ENCODE data around the gene ELFN1. TPM values are rescaled to one million over a fixed set of nuclear protein-coding genes. Genes with fewer than 3 reads are reported as not detected.
"Not testable (repeated sequence)": the region's sequence is repeated elsewhere in the genome, so short reads cannot be mapped to it uniquely, and the experiment has no call there.

Gene ELFN1
- polyA plus RNA-seq, 1 of the 3 experiments (the other 2 are of a cell fraction) = 0.05 TPM

- CTCF ChIA-PET = interaction anchor here (0.9 to 1.7 kb wide), 2 partner anchors 48 to 100 kb away, joined by 3 to 4 read pairs; no protein-coding TSS in a partner anchor
- H4K20me1 ChIP-seq (ENCODE audit: insufficient read depth); H3K4me2 ChIP-seq; H3K27ac ChIP-seq (ENCODE audit: low read depth in 2 of 2, low read length in 1 of 2); H3K27me3 ChIP-seq (ENCODE audit: insufficient read depth); H3K9me3 ChIP-seq; H2AFZ ChIP-seq (ENCODE audit: low read depth); POLR2A ChIA-PET; H3K4me3 ChIP-seq (ENCODE audit: low read depth in 2 of 2, low read length in 1 of 2); H3F3A ChIP-seq (replicated peaks; ENCODE audit: insufficient read depth); H3K9me2 ChIP-seq; H3K4me1 ChIP-seq (ENCODE audit: control insufficient read depth in 1 of 2, insufficient read depth in 2 of 2, low read depth in 1 of 2, low read length in 1 of 2); H3K36me3 ChIP-seq (replicated peaks in 1 of 2; ENCODE audit: control insufficient read depth in 1 of 2, insufficient read depth in 2 of 2, low read length in 1 of 2); H3K9ac ChIP-seq; H3K79me2 ChIP-seq (ENCODE audit: insufficient read depth); DNase-seq: not testable (repeated sequence)
- 72% methylated on average over 11 of the region's 15 CpGs for WGBS (ENCODE audit: low lambda C conversion rate)
These were observed 93.8 kb downstream of the ELFN1 start for GRCh38 chr7:1763911-1764310.

GRCh38 chr7:1765336-1765735 is 95.3 kb downstream of the ELFN1 start:
- ChIA-PET CTCF (interaction anchor here (1.0 to 1.7 kb wide), 2 partner anchors 48 to 101 kb away, joined by 3 to 4 read pairs; no protein-coding TSS in a partner anchor), POLR2A (no interaction called here)

More at GRCh38 chr7:1765336-1765735, 95.3 kb downstream of the ELFN1 start:
- H3K4me2 ChIP-seq = no peak overlapping the region
- no peaks in the 10 kb centered on the region for H3K27me3 ChIP-seq (ENCODE audit: insufficient read depth)
- 68% methylated on average over 13 of the region's 13 CpGs for WGBS (ENCODE audit: low lambda C conversion rate)
- no peak for DNase-seq
- no peaks in the 10 kb centered on the region for H3K9me2 ChIP-seq
- no peak overlapping the region for H2AFZ ChIP-seq (ENCODE audit: low read depth)
- no peak overlapping the region for H3K4me3 ChIP-seq (ENCODE audit: low read depth in 2 of 2, low read length in 1 of 2)
- no peaks in the 10 kb centered on the region for H4K20me1 ChIP-seq (ENCODE audit: insufficient read depth)
- H3K36me3 ChIP-seq (replicated peaks in 1 of 2; ENCODE audit: control insufficient read depth in 1 of 2, insufficient read depth in 2 of 2, low read length in 1 of 2) = no peaks in the 10 kb centered on the region
- TF ChIP-seq GATA2 (CRISPR knock-in tag; IDR thresholded peaks at IDR 0.05) (no peak), POLR2AphosphoS5 (IDR thresholded peaks at IDR 0.05; ENCODE audit: low read depth, low read length) (no peak), MEF2A (IDR thresholded peaks at IDR 0.05; ENCODE audit: borderline replicate concordance, low read depth) (no peak), MXI1 (IDR thresholded peaks at IDR 0.05; ENCODE audit: low read depth, low read length) (no peak), FOXM1 (IDR thresholded peaks at IDR 0.05; ENCODE audit: low read depth) (no peak), FOXJ3 (CRISPR knock-in tag; IDR thresholded peaks at IDR 0.05) (no peak), TCF12 (IDR thresholded peaks at IDR 0.05) (no peak), REST (IDR thresholded peaks at IDR 0.05; ENCODE audit: low read depth, low read length) (no peak), RFX5 (IDR thresholded peaks at IDR 0.05; ENCODE audit: low read length) (no peak), RCOR1 (IDR thresholded peaks at IDR 0.05; ENCODE audit: low read length) (no peak), MAX (IDR thresholded peaks at IDR 0.05; ENCODE audit: low read depth) (no peak), IRF3 (IDR thresholded peaks at IDR 0.05; ENCODE audit: low read depth, low read length) (no peak), EZH2phosphoT487 (IDR thresholded peaks at IDR 0.05; ENCODE audit: borderline replicate concordance, low read depth) (no peak), TAF1 (IDR thresholded peaks at IDR 0.05; ENCODE audit: borderline replicate concordance, low read depth, low read length) (no peak), FOSL2 (IDR thresholded peaks at IDR 0.05; ENCODE audit: borderline replicate concordance, low read depth) (no peak), RXRA (IDR thresholded peaks at IDR 0.05; ENCODE audit: borderline replicate concordance, low read depth) (no peak), YY1 (IDR thresholded peaks at IDR 0.05; ENCODE audit: low read depth) (no peak), USF1 (IDR thresholded peaks at IDR 0.05; ENCODE audit: borderline replicate concordance, low read depth) (no peak), TEAD4 (IDR thresholded peaks at IDR 0.05; ENCODE audit: borderline replicate concordance, insufficient read depth) (no peak)
- no peak overlapping the region for H3K9ac ChIP-seq
- no peaks in the 10 kb centered on the region for H3K79me2 ChIP-seq (ENCODE audit: insufficient read depth)
- no peak overlapping the region for H3K27ac ChIP-seq (ENCODE audit: low read depth in 2 of 2, low read length in 1 of 2)
- H3K9me3 ChIP-seq = no peaks in the 10 kb centered on the region
- no peaks in the 10 kb centered on the region for H3F3A ChIP-seq (replicated peaks; ENCODE audit: insufficient read depth)
- no peaks in the 10 kb centered on the region for H3K4me1 ChIP-seq (ENCODE audit: control insufficient read depth in 1 of 2, insufficient read depth in 2 of 2, low read depth in 1 of 2, low read length in 1 of 2)
